K562 (cell line): ENCODE measurements around the gene NYAP1. TPM values are rescaled to one million over a fixed set of nuclear protein-coding genes. Genes with fewer than 3 reads are reported as not detected.

Source experiments
- CBX1 ChIP-seq: sonication (generic); IDR thresholded peaks from 2 replicates; pipeline ENCODE4 v1.6.1; 2016; ENCODE audit warnings: antibody characterized with exemption, low read depth, mild to moderate bottlenecking
- ETS1 ChIP-seq: conservative IDR thresholded peaks from 2 replicates; pipeline ENCODE4 v1.6.1; 2011; ENCODE audit warnings: low read depth, mild to moderate bottlenecking, low read length; ENCODE audit not compliant: control insufficient read depth
- FOXM1 ChIP-seq, 2 experiments: fragments of 450-650 bp in 1 of 2; sonication (generic) in 1 of 2; formaldehyde crosslinking in 1 of 2; IDR thresholded peaks; 2 replicates each; pipeline versions ENCODE4 v1.6.1 to v1.9.0; 2017 to 2022; ENCODE audit warnings: low read depth in 2 of 2, mild to moderate bottlenecking in 2 of 2, missing genetic modification reagents in 1 of 2, moderate library complexity in 1 of 2
- GABPA ChIP-seq: fragments of 200-800 bp; sonication (Bioruptor generic); conservative IDR thresholded peaks from 2 replicates; pipeline ENCODE4 v1.6.1; 2016; ENCODE audit warnings: low read depth, missing genetic modification characterization, missing compliant biosample characterization
- HDAC8 ChIP-seq: fragments of 450-650 bp; IDR thresholded peaks from 2 replicates; pipeline ENCODE4 v1.6.1; 2016; ENCODE audit warnings: mild to moderate bottlenecking, missing genetic modification characterization, moderate library complexity, missing compliant biosample characterization
- HDGF ChIP-seq: fragments of 450-650 bp; IDR thresholded peaks from 2 replicates; pipeline ENCODE4 v1.6.1; 2016
- JUNB ChIP-seq: fragments of 450-650 bp; formaldehyde crosslinking; conservative IDR thresholded peaks from 2 replicates; pipeline ENCODE4 v1.4.0; 2020; ENCODE audit warnings: mild to moderate bottlenecking
- KAT8 ChIP-seq: fragments of 450-650 bp; IDR thresholded peaks from 2 replicates; pipeline ENCODE4 v1.6.1; 2016; ENCODE audit warnings: low read depth, mild to moderate bottlenecking
- KHSRP ChIP-seq: fragments of 450-650 bp; IDR thresholded peaks from 2 replicates; pipeline ENCODE4 v1.6.1; 2017
- NR4A1 ChIP-seq, 2 experiments: fragments of 250-450 bp in 1 of 2; fragments of 450-650 bp in 1 of 2; sonication (Bioruptor Pico) in 1 of 2; IDR thresholded peaks; 2 replicates each; pipeline versions ENCODE4 v1.4.0 to v1.6.1; 2016 to 2020; ENCODE audit warnings: mild to moderate bottlenecking in 2 of 2, missing compliant biosample characterization in 1 of 2, missing genetic modification characterization in 1 of 2, moderate library complexity in 1 of 2
- PHF21A ChIP-seq: fragments of 450-650 bp; IDR thresholded peaks from 2 replicates; pipeline ENCODE4 v1.6.1; 2017; ENCODE audit warnings: low read depth, borderline replicate concordance
- POLR2A ChIP-seq: fragments of 450-650 bp; conservative IDR thresholded peaks from 2 replicates; pipeline ENCODE4 v1.6.1; 2016
- POLR2AphosphoS5 ChIP-seq: IDR thresholded peaks from 2 replicates; pipeline ENCODE4 v1.6.1; 2011; ENCODE audit warnings: mild to moderate bottlenecking, low read depth, low read length, moderate library complexity; ENCODE audit not compliant: control insufficient read depth, insufficient read depth
- PRPF4 ChIP-seq: fragments of 200-400 bp; formaldehyde crosslinking; IDR thresholded peaks from one replicate; pipeline ENCODE4 v1.6.1; 2017; ENCODE audit warnings: low read length, low read depth, mild to moderate bottlenecking; ENCODE audit not compliant: insufficient read depth, poor library complexity, severe bottlenecking
- PTRF ChIP-seq: fragments of 450-650 bp; IDR thresholded peaks from 2 replicates; pipeline ENCODE4 v1.6.1; 2016; ENCODE audit warnings: mild to moderate bottlenecking, missing genetic modification characterization, missing compliant biosample characterization
- RBBP5 ChIP-seq: fragments of 200-600 bp; sonication (generic); IDR thresholded peaks from 2 replicates; pipeline ENCODE4 v1.6.1; 2012; ENCODE audit warnings: borderline replicate concordance, mild to moderate bottlenecking, low read length, control low read depth, inconsistent platforms; ENCODE audit not compliant: insufficient read depth, poor library complexity, severe bottlenecking
- SAFB ChIP-seq: fragments of 200-400 bp; formaldehyde crosslinking; IDR thresholded peaks from 2 replicates; pipeline ENCODE4 v1.6.1; 2017; ENCODE audit warnings: low read depth, low read length, borderline replicate concordance
- SMAD2 ChIP-seq: fragments of 150-350 bp; IDR thresholded peaks from 2 replicates; pipeline ENCODE4 v1.6.1; 2014; ENCODE audit warnings: low read depth, mild to moderate bottlenecking, low read length
- SNIP1 ChIP-seq: fragments of 450-650 bp; IDR thresholded peaks from 2 replicates; pipeline ENCODE4 v1.7.1; 2017; ENCODE audit warnings: low read depth, mild to moderate bottlenecking
- TCF15 ChIP-seq: fragments of 250-450 bp; sonication (Bioruptor Pico); IDR thresholded peaks from 2 replicates; pipeline ENCODE4 v1.8.0; 2022; ENCODE audit warnings: moderate library complexity, mild to moderate bottlenecking, inconsistent platforms
- THRB ChIP-seq: fragments of 450-650 bp; formaldehyde crosslinking; conservative IDR thresholded peaks from 2 replicates; pipeline ENCODE4 v1.4.0; 2022; ENCODE audit warnings: mild to moderate bottlenecking, missing genetic modification characterization
- TRIM28 ChIP-seq: fragments of 450-650 bp; IDR thresholded peaks from 2 replicates; pipeline ENCODE4 v1.6.1; 2017
- ZBTB17 ChIP-seq: fragments of 450-650 bp; formaldehyde crosslinking; IDR thresholded peaks from 2 replicates; pipeline ENCODE4 v1.4.0; 2020; ENCODE audit warnings: mild to moderate bottlenecking
- ZNF395 ChIP-seq: fragments of 200-800 bp; sonication (Bioruptor generic); IDR thresholded peaks from 2 replicates; pipeline ENCODE4 v1.6.1; 2017; ENCODE audit warnings: missing genetic modification characterization, missing compliant biosample characterization
- polyA plus RNA-seq, 8 experiments: library from polyadenylated mRNA; depleted of rRNA in 4 of 8; stranded (reverse) in 5 of 8; unstranded in 3 of 8; fragments of >200 nt; fragmentation: Nextera tagmentation in 2 of 8; fragmentation: Illumina TruSeq in 1 of 8; extraction: Ambion mirVana in 2 of 8; extraction: Trizol in 1 of 8; gene quantifications; 2 replicates each; pipeline versions ENCODE4 v1.2.1 to v1.2.3, GENCODE V29; 2011 to 2014; ENCODE audit warnings: inconsistent platforms in 1 of 8, missing spikeins in 1 of 8
- total RNA-seq, 7 experiments: library from RNA; depleted of rRNA in 6 of 7; stranded (reverse); fragments of >200 nt in 6 of 7; fragmentation: Illumina TruSeq in 2 of 7; extraction: Trizol in 2 of 7; gene quantifications; 2 replicates each; pipeline versions ENCODE4 v1.2.1 to v1.2.3, GENCODE V29; 2011 to 2021; ENCODE audit warnings: low replicate concordance in 1 of 7

Gene NYAP1
- total and polyA plus RNA-seq, 9 of the 15 experiments (the other 6 are each of a cell fraction or from before 2014, with no cell fraction given): 0.11 to 0.88 (median 0.22) TPM; not detected in 2

- TF ChIP-seq THRB (no peak), FOXM1 (IDR thresholded peaks at IDR 0.05; ENCODE audit: low read depth) (no peak), FOXM1 (CRISPR knock-in tag; IDR thresholded peaks at IDR 0.05; ENCODE audit: low read depth) (no peak), SNIP1 (no peak), ZBTB17 (peak; percentile 20; the same call in 1 of the 2 replicates), JUNB (CRISPR knock-in tag) (no peak), ETS1 (no peak; the same call in 1 of the 2 replicates), HDGF (0 out of 2 replicates have a peak, but pooled peaks have one; percentile 57), TCF15 (CRISPR knock-in tag) (no peak; the same call in 1 of the 2 replicates), PHF21A (no peak), SMAD2 (no peak), CBX1 (no peak; the same call in 1 of the 2 replicates), HDAC8 (tag) (no peak), KAT8 (no peak), TRIM28 (no peak), SAFB (peak; percentile 40; the same call in 1 of the 2 replicates), KHSRP (no peak), RBBP5 (peak; percentile 88), POLR2A (peak; percentile 77), POLR2AphosphoS5 (peak; percentile 63; the same call in 1 of the 2 replicates), PRPF4 (no peak), ZNF395 (no peak), NR4A1 (CRISPR knock-in tag; IDR thresholded peaks at IDR 0.05) (no peak; the same call in 1 of the 2 replicates), NR4A1 (tag; IDR thresholded peaks at IDR 0.05) (no peak), PTRF (tag) (no peak), GABPA (no peak)
These were observed 48.1 kb upstream of the NYAP1 start (continued) for GRCh38 chr7:100435401-100436304.
